KOPT-K1 (cell line): ENCODE data around the gene NCOA6.
"Not testable (repeated sequence)": the region's sequence is repeated elsewhere in the genome, so short reads cannot be mapped to it uniquely, and the experiment has no call there.

Experiments used
- H3K27ac ChIP-seq: fragments of 200-600 bp; sonication (generic); 2 replicates; pipeline ENCODE4 v1.5.1; 2016; ENCODE audit warnings: antibody characterized with exemption, mild to moderate bottlenecking, low read depth, low read length; ENCODE audit not compliant: poor library complexity, severe bottlenecking
- H3K36me3 ChIP-seq: fragments of 200-600 bp; sonication (generic); 2 replicates; pipeline ENCODE4 v1.5.1; 2017; ENCODE audit warnings: antibody characterized with exemption, mild to moderate bottlenecking, low read length, moderate library complexity; ENCODE audit not compliant: insufficient read depth
- H3K9me3 ChIP-seq: fragments of 200-600 bp; sonication (generic); 2 replicates; pipeline ENCODE4 v1.5.1; 2017; ENCODE audit warnings: antibody characterized with exemption, low read length, mild to moderate bottlenecking; ENCODE audit not compliant: insufficient read depth, poor library complexity, severe bottlenecking

NCOA6 gene

GRCh38 chr20:34736106-34736735, 89.2 kb downstream of the NCOA6 start:
- Histone ChIP-seq H3K9me3 (no peaks in the 10 kb centered on the region), H3K27ac (no peak overlapping the region), H3K36me3 (peaks cover 63% of the 10 kb centered on the region)

- Histone ChIP-seq H3K36me3 (peaks cover 69% of the 10 kb centered on the region), H3K27ac (no peak overlapping the region), H3K9me3 (no peaks in the 10 kb centered on the region)
These were observed 92.9 kb downstream of the NCOA6 start for GRCh38 chr20:34732523-34732922.

- peaks cover 81% of the 10 kb centered on the region for H3K36me3 ChIP-seq
- H3K9me3 ChIP-seq: no peaks in the 10 kb centered on the region
- H3K27ac ChIP-seq: no peak overlapping the region
These were observed 96.0 kb downstream of the NCOA6 start for GRCh38 chr20:34729416-34729815.

GRCh38 chr20:34724172-34724571, 101.3 kb downstream of the NCOA6 start:
- H3K36me3 ChIP-seq: peaks cover 71% of the 10 kb centered on the region
- no peak overlapping the region for H3K27ac ChIP-seq
- no peaks in the 10 kb centered on the region for H3K9me3 ChIP-seq

GRCh38 chr20:34722560-34722959, 102.9 kb downstream of the NCOA6 start:
- peaks cover 79% of the 10 kb centered on the region for H3K36me3 ChIP-seq
- H3K27ac ChIP-seq, H3K9me3 ChIP-seq: not testable (repeated sequence)

- Histone ChIP-seq H3K36me3 (peaks cover 76% of the 10 kb centered on the region), H3K27ac (no peak overlapping the region), H3K9me3 (no peaks in the 10 kb centered on the region)
These were observed 105.2 kb downstream of the NCOA6 start for GRCh38 chr20:34720266-34720665.

- not testable (repeated sequence) for H3K27ac ChIP-seq, H3K9me3 ChIP-seq
- peaks cover 77% of the 10 kb centered on the region for H3K36me3 ChIP-seq
These were observed 106.0 kb downstream of the NCOA6 start for GRCh38 chr20:34719242-34720017.

GRCh38 chr20:34717230-34718095, 108.0 kb downstream of the NCOA6 start:
- no peak overlapping the region for H3K27ac ChIP-seq
- no peaks in the 10 kb centered on the region for H3K9me3 ChIP-seq
- peaks cover 78% of the 10 kb centered on the region for H3K36me3 ChIP-seq

- H3K9me3 ChIP-seq: no peaks in the 10 kb centered on the region
- peaks cover 78% of the 10 kb centered on the region for H3K36me3 ChIP-seq
- no peak overlapping the region for H3K27ac ChIP-seq
These were observed 108.6 kb downstream of the NCOA6 start for GRCh38 chr20:34716921-34717229.

- Histone ChIP-seq H3K27ac (no peak overlapping the region), H3K36me3 (peaks cover 67% of the 10 kb centered on the region), H3K9me3 (no peaks in the 10 kb centered on the region)
These were observed 110.1 kb downstream of the NCOA6 start for GRCh38 chr20:34715384-34715783.

- not testable (repeated sequence) for H3K27ac ChIP-seq, H3K9me3 ChIP-seq
- H3K36me3 ChIP-seq: peaks cover 59% of the 10 kb centered on the region
These were observed 111.4 kb downstream of the NCOA6 start for GRCh38 chr20:34713944-34714515.

GRCh38 chr20:34713194-34713943, 112.1 kb downstream of the NCOA6 start:
- Histone ChIP-seq H3K9me3 (no peaks in the 10 kb centered on the region), H3K36me3 (peaks cover 52% of the 10 kb centered on the region), H3K27ac (no peak overlapping the region)

- no peaks in the 10 kb centered on the region for H3K9me3 ChIP-seq
- no peak overlapping the region for H3K27ac ChIP-seq
- peaks cover 48% of the 10 kb centered on the region for H3K36me3 ChIP-seq
These were observed 112.8 kb downstream of the NCOA6 start for GRCh38 chr20:34712525-34713192.

- Histone ChIP-seq H3K9me3 (no peaks in the 10 kb centered on the region), H3K36me3 (peaks cover 44% of the 10 kb centered on the region), H3K27ac (no peak overlapping the region)
These were observed 113.5 kb downstream of the NCOA6 start for GRCh38 chr20:34711813-34712430.
